Astrocyte (in vitro differentiated cells and primary cell): ENCODE measurements around the gene PEBP1.

ENCODE experiments used
- EZH2 ChIP-seq: IDR thresholded peaks from 2 replicates; pipeline ENCODE4 v1.6.1; 2012; ENCODE audit warnings: mild to moderate bottlenecking, low read length, inconsistent platforms; ENCODE audit not compliant: insufficient read depth
- TF ChIP-seq, protein P1 (sequence below): IDR thresholded peaks from 2 replicates; pipeline ENCODE4 v1.5.1; 2011; ENCODE audit warnings: low read depth, mild to moderate bottlenecking, inconsistent platforms, low read length, moderate library complexity; ENCODE audit not compliant: insufficient read depth

DNA sequence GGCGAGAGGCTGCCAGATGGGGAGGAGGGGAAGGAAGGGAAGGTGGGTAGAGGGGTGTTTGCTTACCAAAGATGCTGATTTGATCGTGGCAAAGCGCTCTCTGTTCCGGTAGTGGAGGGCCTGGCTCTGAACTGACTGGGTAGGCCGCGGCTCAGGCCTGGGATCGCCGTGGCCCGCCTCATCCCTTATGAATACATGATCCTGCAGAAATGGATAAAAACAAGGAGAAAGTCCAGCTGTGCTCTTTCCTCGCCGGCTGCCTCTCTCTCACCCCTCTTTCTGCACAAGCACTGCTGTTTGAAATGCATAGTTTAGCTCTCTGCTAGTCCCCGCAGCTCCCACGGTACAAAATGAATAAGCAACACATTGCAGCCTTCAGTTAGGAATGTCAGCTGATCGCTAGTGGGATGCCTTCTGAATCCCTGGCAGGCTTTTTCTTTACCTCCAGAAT is 53.8 kb downstream of the PEBP1 start:
- TF ChIP-seq, protein P1, sequence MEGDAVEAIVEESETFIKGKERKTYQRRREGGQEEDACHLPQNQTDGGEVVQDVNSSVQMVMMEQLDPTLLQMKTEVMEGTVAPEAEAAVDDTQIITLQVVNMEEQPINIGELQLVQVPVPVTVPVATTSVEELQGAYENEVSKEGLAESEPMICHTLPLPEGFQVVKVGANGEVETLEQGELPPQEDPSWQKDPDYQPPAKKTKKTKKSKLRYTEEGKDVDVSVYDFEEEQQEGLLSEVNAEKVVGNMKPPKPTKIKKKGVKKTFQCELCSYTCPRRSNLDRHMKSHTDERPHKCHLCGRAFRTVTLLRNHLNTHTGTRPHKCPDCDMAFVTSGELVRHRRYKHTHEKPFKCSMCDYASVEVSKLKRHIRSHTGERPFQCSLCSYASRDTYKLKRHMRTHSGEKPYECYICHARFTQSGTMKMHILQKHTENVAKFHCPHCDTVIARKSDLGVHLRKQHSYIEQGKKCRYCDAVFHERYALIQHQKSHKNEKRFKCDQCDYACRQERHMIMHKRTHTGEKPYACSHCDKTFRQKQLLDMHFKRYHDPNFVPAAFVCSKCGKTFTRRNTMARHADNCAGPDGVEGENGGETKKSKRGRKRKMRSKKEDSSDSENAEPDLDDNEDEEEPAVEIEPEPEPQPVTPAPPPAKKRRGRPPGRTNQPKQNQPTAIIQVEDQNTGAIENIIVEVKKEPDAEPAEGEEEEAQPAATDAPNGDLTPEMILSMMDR, result no peak
- TF ChIP-seq EZH2, result no peak
